Daoy (cell line): ENCODE data around the gene TCF4. TPM values are rescaled to one million over a fixed set of nuclear protein-coding genes. Genes with fewer than 3 reads are reported as not detected.
A peak's percentile ranks its signal among the peaks of the same experiment; 100 is the strongest.
"Not testable (repeated sequence)": the region's sequence is repeated elsewhere in the genome, so short reads cannot be mapped to it uniquely, and the experiment has no call there.

Experiments
- DNase-seq: peaks from one replicate; pipeline ENCODE4 v3.0.0-alpha.2; 2015; ENCODE audit warnings: low read depth
- total RNA-seq: library from RNA; depleted of rRNA; stranded (reverse); fragments of >200 nt; shearing (Covaris generic); gene quantifications from 2 replicates; pipeline ENCODE4 v1.2.3, GENCODE V29; 2014

The TCF4 gene
- total RNA-seq, 1 experiment from 2014 or later, result 24.1 TPM

DNA sequence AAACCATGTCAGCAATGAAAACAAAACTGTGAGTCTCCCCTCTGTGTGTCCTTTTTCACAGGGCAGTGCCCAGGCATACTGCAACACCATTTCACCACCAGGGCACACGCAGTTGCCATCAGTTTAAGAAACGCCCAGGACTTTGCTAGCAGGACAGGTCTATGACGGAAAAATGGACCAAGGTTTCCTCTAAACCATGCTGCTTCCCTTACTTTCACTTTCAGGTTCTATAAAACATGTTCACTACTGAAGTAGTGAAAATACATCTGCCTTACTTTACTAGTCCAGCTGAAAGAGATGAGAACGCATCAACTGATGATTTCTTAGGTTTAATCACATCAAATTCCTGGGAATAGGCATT is 110.5 kb downstream of the TCF4 start:
- peak; percentile 58 for DNase-seq

DNA sequence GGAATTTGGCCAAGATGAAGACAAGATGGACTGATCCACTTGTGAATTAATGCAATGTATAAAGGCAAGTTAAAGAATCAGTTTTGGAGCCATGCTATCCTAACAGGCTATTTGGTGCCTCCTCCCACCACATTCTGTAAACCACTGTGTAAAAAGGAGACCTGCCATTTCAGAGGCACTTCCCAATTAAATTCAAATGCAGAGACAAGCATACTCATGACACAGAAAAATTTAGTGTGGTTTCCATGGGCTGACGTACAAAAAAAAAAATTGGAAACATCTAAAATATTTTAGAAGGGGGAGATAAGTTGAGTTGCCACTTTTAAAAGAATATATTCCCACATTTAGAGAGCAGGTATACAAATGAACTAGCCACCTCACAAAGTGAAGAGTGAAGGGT is 112.1 kb downstream of the TCF4 start:
- DNase-seq, result no peak

DNA sequence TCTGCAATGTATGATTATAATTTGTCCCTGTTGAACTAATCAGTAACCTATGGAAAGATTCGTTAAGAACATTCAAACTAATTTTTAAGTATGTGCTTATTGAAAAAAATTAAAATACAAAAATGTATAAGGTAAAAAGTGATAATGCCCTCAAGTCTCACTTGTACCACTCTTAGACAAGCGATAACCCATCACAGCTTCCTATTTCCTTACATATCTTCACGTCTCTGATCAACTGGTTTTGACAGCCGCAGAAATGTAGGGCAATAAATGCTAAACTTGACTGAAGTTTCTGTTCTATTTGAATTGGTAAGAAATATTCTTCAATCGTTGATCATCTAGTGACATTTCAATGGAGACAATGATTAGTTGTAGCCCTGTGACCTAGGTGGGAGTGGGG is 112.5 kb downstream of the TCF4 start:
- DNase-seq, result no peak

DNA sequence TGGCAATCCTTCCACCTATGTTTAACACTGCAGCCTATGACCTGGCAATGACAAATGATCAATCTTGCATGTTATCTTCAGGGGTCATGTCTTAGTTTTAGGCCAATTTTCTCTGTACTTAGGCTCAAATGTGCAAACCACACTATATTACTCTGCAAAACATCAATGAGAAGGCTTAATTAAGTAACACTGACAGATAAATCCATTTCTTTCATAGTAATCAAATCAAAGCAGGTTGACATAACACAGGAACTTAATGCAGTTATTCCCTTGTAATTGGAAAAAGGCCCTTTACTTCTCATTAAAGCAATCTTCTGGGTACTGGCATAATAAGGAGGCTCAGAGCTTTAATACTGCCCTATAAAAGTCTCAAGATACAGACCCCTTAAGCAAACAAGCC is 114.4 kb downstream of the TCF4 start:
- no peak for DNase-seq

DNA sequence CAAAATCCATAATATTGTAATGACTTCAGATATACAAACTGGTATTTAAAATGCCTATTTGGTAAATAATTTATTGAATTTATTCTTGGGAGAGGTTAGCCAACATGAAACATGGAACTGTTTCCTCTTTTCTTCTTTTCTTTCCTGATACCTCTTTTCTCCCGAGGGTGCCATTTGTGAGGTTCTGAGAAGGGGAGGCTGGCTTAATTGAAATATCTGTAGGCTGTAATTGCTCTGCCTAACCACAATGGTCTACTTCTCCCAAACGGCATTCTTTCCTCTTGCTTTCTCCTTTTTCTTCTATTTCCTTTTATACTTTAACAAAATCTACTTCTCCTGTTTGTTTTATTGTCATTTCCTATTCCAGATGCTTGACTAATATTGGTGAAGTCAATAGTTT is 114.9 kb downstream of the TCF4 start:
- DNase-seq, result no peak

DNA sequence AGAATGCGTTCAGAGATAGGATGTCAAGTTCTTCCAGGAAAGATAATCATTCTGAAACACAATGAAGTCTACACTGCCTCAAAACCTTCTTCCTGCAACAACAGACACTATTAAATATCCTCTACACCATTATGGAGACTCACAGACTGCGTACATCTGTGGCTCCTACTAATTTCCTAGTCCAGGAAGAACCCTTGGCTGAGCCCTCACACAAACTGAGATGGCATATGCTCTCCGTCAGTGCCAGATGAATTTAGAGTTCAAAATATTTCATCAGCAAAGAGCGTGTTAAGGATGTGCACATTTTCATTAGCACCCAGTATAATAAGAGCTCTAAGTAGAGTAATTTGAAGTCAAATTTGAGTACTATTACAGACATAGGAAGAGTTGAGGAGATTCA is 117.2 kb downstream of the TCF4 start:
- DNase-seq, result no peak

DNA sequence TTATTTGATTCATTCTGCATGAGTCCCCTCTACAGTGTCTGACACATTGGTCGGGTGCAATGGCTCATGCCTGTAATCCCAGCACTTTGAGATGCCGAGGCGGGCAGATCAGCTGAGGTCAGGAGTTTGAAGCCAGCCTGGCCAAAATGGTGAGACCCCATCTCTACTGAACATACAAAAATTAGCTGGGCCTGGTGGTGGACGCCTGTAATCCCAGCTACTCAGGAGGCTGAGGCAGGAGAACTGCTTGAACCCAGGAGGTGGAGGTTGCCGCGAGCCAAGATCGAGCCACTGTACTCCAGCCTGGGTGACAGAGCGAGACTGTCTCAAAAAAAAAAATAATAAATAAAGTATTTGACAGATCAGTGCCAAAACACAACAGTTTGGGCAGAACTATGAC is 118.9 kb downstream of the TCF4 start:
- DNase-seq, result not testable (repeated sequence)

DNA sequence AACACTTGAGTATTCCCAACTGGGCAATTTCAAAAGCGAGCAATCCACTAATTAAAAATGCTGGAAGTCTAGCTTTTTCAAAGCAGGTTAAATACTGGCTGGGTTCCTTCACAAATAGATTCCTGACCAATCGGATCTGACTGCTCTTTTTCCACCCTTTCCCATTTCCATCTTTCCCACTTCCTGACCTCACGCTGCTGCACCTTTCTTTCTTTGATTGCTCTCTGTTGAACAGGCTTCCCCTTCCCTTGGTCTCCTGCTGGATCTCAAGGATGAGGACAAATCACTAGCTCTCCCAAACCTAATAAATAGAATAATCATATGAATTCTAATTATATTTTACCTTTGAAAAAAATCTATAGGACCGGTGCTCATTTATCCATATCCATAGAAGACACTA is 121.2 kb downstream of the TCF4 start:
- DNase-seq, result no peak

DNA sequence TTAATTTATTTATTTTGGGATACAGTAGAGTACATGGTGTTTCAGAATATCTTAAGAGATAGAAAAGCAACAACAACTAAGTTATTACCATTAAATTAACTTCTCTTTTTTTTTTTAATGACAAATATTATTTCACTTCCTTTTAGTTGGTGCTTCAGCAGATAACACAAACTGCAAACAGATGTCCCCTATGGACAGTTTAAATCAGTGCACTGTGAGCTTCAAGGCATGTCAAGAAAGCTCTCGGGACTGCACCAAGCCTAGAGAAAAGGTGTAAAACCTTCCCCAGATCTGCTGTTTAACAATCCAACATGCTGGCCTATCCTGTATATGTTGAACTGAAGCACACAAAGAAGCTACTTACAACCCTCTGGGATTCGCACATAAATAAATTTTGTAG is 122.7 kb downstream of the TCF4 start:
- no peak for DNase-seq

DNA sequence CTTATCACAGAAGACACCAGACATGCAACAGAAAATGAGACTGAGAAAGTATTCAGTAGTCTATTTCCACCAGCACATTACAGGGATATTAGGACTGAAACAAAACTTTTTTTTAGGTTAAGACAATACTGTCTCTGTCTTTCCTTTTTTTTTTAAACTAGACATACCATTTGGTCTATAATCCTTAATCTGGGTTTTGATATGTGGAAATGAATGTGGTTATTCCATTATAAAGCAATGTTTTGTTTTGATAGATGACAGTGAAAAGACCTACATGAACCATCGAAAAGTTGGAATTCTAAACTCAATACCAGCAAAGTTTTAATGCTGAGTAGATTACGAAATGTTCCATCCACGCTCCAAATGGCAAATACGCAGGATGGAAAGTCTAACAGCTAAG is 123.4 kb downstream of the TCF4 start:
- DNase-seq, result no peak

DNA sequence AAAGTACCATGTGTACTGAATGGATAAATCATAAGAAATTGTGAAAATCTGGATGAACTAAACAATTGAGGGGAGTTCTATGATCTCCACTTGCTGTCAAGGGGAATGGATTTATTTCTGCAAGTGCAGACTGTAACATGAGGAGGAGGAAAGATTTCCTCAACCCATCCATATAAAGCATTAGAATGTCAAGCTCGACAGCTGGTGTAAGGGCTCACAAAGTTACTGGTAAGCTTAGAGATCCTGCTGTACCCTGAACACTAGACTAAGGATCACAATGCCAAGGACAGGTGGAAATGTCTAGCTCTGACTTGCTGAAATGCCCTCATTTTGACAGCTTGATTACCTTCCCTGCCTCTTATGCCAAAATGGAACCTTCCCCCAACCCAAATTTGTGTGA is 125.3 kb downstream of the TCF4 start:
- DNase-seq, result no peak

DNA sequence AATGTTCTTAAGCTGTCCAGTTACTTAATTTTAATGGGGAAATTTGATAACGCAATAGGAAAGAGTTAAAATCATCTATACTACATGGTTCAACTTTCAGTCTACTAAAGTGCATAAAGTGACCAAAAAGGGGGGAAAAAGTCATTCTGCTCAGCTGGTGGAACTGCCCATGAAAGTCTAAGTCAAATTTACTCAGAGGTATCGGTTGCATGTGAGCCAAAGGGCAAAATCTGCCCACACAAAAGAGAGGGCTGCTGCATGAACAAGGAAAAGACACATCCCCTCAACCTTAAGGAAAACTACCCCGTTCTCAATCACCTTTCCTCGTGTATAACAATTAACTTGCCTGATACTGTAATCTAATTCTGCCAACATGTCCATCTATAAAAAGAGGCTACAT is 126.1 kb downstream of the TCF4 start:
- no peak for DNase-seq

DNA sequence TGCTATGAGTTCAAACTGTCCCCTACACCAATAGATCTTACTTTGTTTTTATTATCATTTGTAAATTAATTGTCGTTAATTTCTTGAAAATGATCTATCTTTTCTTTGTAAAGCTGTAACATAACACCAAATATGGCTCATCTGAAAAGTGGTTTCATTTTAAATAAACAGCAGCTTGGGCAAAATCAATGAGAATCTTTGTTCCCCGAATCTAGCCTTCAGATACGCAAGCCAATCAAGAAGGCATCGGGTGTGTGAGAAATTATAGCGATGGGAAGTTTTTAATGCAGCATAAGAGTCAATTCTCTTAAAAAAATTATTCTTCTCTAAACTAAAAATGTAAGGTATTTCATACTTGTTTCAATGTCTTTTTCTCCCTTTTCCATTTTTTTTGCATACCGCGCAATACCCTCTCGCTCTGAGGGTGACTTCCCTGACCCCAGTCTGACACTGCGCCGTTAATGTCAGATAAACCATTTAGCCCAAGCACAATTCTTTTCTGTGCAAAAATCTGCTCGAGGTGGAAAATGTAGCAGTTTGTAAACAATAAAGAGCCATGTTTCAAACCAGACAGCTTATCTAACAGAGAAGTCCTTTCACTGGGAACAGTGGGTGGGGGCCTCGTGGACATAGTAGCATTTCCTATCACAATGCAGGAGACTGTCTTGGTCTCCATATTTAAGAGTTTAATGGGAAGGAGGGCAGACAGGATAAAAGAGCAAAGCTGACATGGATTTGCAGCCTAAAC is 129.4 kb downstream of the TCF4 start:
- DNase-seq, result no peak

DNA sequence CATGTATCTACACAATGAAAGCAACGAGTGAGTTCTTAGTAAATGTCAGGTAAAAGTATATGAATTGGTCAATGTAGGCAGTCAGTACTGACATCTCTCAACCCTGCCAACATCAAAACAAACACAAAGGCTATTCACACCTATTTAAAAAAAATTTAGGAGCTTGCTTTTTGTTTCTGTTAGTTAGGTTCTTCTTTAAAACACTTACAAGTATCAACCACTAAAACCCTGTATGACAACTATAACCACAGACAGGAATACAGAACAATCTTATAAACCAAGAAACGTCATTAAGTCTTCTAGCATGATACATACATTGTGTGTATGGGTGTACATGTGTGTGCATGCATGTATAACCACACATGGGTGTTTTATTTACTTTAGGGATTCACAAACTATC is 131.0 kb downstream of the TCF4 start:
- DNase-seq, result no peak

DNA sequence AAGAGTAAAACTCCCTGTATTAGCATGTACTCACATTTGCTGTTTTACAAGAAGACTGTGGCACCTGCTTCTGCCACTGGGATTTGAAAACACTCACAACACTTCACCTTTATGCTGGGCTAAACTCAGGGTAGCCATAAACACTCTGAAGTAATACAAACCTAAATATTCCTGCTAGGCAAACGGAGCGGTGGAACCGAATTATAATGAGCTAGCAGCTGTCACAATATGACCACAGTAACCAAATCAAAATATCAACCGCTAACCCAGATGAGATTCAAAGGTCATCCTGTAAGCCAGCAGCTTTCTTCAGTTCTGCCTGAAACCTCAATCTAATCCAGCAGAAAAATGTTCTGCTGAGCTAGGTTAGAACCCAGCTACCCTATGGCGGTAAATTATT is 132.1 kb downstream of the TCF4 start:
- DNase-seq, result no peak

DNA sequence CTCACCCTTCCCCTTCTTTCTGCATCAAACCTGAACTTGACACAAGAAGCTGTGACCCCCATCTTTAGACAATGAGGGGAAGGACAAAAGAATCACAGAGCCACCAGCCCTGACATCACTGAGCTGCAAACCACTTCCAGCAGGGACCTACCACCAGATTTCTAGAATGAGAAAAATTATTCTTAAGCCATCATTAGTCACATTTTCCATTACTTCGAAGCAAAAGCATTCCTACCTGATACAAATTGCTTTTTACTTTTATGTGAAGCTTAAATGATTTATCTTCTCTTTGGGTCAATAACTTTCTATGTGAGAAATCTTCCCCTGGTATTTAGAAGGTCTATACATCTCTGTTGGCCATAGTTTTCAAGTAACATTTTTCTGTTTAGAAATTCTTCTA is 134.8 kb downstream of the TCF4 start:
- DNase-seq, result no peak

DNA sequence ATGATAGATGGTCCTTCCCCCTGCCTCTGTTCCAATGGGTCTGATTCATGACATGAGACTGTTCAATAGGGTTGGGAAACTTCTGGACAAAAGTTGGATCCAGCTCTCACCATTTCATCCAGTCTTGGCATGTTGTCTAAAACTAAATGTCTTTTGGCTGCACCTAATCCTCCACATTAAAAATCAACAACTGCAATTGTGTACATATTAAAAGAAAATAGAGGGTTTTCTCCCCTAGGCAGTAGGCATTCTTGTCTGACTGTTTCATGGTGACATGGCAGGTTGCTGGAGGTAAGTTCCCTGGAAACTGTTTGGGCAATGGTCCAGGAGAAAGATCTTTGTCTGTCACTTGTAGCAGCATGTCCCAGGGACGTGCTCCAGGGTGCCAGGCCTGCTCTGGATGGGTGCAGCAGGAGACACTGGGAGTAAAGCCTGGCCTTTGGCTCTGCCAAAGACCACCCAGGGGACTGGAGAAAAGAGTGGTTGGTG is 135.8 kb downstream of the TCF4 start:
- DNase-seq, result no peak

DNA sequence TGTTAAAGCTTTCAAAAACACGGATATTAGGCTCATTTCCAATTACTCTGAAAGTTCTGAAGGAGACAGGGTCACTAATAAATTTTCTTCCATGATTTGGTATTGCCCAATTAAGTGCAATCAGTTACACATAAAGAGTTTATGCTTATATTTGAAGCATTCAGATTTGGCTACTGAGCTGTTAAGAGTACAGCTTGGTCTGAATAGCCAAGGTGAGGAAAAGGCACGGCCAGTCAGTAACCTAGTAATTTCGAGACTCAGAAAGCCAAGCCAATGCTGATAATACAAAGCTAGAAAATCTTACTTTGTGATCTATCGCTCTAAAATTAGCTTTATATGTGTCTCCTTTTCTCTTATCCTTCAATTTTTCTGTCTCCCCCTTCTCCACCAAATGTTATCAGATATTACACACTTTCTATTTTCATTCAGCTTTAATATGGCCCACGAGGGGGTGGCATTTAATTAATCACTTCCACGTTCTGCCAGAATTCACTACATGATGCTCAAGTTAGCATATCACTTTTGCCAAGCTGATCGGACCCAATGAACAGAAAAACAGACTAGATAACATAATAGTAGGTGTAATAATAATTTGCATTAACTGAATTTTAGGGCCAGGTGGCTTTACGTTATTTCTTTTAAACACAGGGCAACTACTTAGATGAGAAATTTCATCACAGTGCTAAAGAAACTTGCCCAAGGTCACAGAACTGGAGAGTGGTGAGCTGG is 138.4 kb downstream of the TCF4 start:
- no peak for DNase-seq

DNA sequence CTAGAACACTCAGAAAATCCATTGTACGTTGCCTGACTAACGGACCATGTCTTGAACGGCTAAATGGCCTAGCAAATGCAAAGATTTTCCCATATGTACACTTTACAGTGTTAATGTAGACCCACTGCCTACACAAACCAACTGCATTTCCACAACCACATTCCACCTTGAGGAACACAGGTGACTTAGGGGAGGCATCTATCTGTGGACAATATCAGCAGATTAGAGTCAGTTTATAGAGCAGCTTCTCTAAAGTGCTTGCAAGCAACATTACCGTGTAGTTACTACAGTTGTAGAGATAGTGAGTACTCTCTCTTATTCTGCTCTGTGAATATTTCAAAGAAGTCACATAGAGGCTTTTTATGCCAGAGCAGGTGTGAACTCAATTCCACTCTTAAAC is 139.6 kb downstream of the TCF4 start:
- DNase-seq, result no peak

DNA sequence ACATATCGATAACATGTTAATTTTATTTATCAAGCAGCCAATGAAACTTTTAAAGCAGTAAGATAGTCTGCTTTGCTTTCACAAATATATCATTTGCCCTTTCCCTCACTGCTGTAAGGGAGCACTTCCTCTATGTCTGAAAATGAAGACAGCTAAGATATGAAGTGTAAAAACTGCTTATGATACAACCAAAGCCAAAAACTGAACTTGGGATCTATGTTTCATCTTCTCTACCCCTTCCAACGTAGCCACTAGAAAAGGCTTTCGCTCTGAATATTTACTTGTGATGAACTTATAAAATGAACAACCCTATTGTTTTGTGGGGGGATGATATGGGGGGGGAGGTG is 140.3 kb downstream of the TCF4 start:
- DNase-seq, result no peak

DNA sequence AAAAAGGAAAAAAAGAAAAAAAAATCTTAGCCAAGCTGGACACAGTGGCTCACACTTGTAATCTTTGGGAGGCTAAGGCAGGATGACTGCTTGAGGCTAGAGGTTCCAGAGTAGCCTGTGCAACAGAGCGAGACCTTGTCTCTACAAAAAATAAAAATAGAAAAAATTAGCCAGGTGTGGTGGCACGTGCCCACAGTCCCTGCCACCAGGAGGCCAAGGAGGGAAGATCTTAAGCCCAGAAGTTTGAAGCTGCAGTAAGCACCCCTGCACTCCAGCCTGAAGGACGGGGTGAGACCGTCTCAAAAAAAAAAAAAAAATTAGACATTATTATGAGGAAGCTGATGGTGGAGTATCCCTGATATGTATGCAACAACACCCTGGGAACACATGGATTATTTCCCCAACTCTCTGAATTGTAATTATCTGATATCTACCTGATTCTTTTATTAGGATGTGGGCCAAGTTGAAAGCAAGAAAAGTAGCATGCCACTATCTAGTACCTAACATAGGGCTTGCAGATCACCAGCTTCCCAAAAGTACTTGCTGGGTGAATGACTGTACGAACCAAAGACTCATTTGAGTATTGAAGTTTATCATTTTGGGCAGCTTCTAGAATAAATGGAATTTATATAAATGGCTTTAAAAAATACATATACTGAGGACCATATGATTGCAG is 140.9 kb downstream of the TCF4 start:
- DNase-seq, result no peak

DNA sequence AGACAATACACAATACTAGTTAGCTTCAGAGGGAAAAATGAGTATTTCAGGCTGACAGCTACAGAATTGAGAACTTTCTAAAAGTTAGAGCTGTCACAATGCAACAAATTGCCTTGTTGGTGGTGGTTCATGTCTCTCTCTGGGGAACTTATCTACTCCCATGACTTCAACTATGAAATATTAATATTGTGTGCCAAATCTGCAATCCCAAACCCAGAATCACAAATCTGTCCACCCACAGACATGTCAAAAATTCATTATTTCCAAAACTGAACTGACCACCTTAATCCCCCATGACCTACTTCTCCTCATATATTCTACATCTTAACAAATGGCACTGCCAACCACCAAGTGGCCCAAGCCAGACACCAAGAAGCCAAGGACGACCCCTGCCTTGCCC is 143.5 kb downstream of the TCF4 start:
- DNase-seq, result no peak

DNA sequence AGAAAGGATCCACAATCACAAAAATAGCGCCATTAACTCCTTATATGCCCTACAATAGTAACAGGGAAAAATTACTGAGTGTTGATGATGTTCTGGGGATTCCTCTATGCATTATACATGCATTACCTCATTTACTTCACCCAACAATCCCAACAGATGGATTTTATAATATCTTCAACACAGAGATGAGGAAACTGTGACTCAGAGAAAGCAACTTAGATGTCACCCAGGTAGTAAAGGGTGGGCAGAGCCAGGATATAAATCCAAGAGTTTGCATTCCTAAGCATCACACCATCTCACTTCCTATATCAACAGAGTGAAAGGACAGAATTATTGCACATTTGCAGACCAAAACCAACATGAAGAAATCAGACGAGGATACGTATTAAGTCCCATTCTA is 144.2 kb downstream of the TCF4 start:
- DNase-seq, result no peak
